HEK293 (cell line): ENCODE results near the gene CD46.
A peak's percentile ranks its signal among the peaks of the same experiment; 100 is the strongest.

Experiments used
- CTCF ChIA-PET: fragments of 350-600 bp; formaldehyde crosslinking; extraction: SDS; loops from one replicate; lab custom pipeline; 2021; ENCODE audit warnings: antibody characterized with exemption; lab: Yijun Ruan, JAX
- POLR2A ChIA-PET: fragments of 300-600 bp; formaldehyde crosslinking; extraction: SDS; loops from one replicate; lab custom pipeline; 2020; ENCODE audit warnings: antibody characterized with exemption, inconsistent platforms; lab: Yijun Ruan, JAX
- H3K27ac ChIP-seq: fragments of 200-500 bp; sonication (Bioruptor generic); 2 replicates; pipeline ENCODE4 v1.5.1; 2014; ENCODE audit warnings: low read depth, low read length, control low read depth, inconsistent platforms; ENCODE audit errors: extremely low read depth
- H3K36me3 ChIP-seq, 2 experiments: fragments of 200-500 bp in 1 of 2; sonication (Bioruptor generic) in 1 of 2; 1 replicate in 1 of 2; 2 replicates in 1 of 2; pipeline ENCODE4 v1.5.1; 2014 to 2017; ENCODE audit warnings: inconsistent platforms in 2 of 2, low read length in 2 of 2; ENCODE audit not compliant: control insufficient read depth in 2 of 2, insufficient read depth in 1 of 2
- H3K4me1 ChIP-seq: fragments of 200-500 bp; sonication (Bioruptor generic); 2 replicates; pipeline ENCODE4 v1.5.1; 2014; ENCODE audit warnings: mild to moderate bottlenecking, low read length, inconsistent platforms; ENCODE audit not compliant: control insufficient read depth, insufficient read depth
- H3K4me3 ChIP-seq: 2 replicates; pipeline ENCODE4 v1.5.1; 2011; ENCODE audit warnings: low read depth, mild to moderate bottlenecking, control low read depth, low read length, moderate library complexity
- H3K9me3 ChIP-seq: fragments of 200-500 bp; sonication (Bioruptor generic); 2 replicates; pipeline ENCODE4 v1.5.1; 2014; ENCODE audit warnings: low read depth, low read length, inconsistent platforms; ENCODE audit not compliant: control insufficient read depth, insufficient read depth
- BCL11A ChIP-seq: fragments of 450-650 bp; formaldehyde crosslinking; IDR thresholded peaks from 2 replicates; pipeline ENCODE4 v1.5.1; 2016; ENCODE audit warnings: low read depth, missing biosample characterization, missing genetic modification characterization
- KLF1 ChIP-seq: fragments of 450-650 bp; formaldehyde crosslinking; IDR thresholded peaks from 2 replicates; pipeline ENCODE4 v1.5.1; 2016; ENCODE audit warnings: missing biosample characterization, missing genetic modification characterization
- ZBTB7A ChIP-seq: fragments of 450-650 bp; formaldehyde crosslinking; IDR thresholded peaks from 2 replicates; pipeline ENCODE4 v1.5.1; 2016; ENCODE audit warnings: low read depth, missing biosample characterization, missing genetic modification characterization
- ZFP37 ChIP-seq: fragments of 450-650 bp; formaldehyde crosslinking; IDR thresholded peaks from 2 replicates; pipeline ENCODE4 v1.5.1; 2016; ENCODE audit warnings: missing biosample characterization, missing genetic modification characterization
- ZFP41 ChIP-seq: fragments of 450-650 bp; formaldehyde crosslinking; IDR thresholded peaks from 2 replicates; pipeline ENCODE4 v1.5.1; 2016; ENCODE audit warnings: missing biosample characterization, missing genetic modification characterization, borderline replicate concordance
- ZNF169 ChIP-seq: fragments of 450-650 bp; formaldehyde crosslinking; IDR thresholded peaks from 2 replicates; pipeline ENCODE4 v1.5.1; 2016; ENCODE audit warnings: missing biosample characterization, missing genetic modification characterization
- ZNF2 ChIP-seq: fragments of 450-650 bp; formaldehyde crosslinking; IDR thresholded peaks from 2 replicates; pipeline ENCODE4 v1.5.1; 2016; ENCODE audit warnings: missing biosample characterization, missing genetic modification characterization
- ZNF335 ChIP-seq: fragments of 450-650 bp; formaldehyde crosslinking; conservative IDR thresholded peaks from 2 replicates; pipeline ENCODE4 v1.5.1; 2016; ENCODE audit warnings: missing biosample characterization, missing genetic modification characterization
- ZNF391 ChIP-seq: fragments of 450-650 bp; formaldehyde crosslinking; IDR thresholded peaks from 2 replicates; pipeline ENCODE4 v1.5.1; 2016; ENCODE audit warnings: low read depth, missing biosample characterization, missing genetic modification characterization, borderline replicate concordance
- ZNF473 ChIP-seq: fragments of 450-650 bp; formaldehyde crosslinking; IDR thresholded peaks from 2 replicates; pipeline ENCODE4 v1.5.1; 2017; ENCODE audit warnings: missing biosample characterization, missing genetic modification characterization
- ZNF670 ChIP-seq: fragments of 450-650 bp; formaldehyde crosslinking; IDR thresholded peaks from 2 replicates; pipeline ENCODE4 v1.5.1; 2016; ENCODE audit warnings: missing biosample characterization, missing genetic modification characterization, low read depth
- ZNF777 ChIP-seq: fragments of 450-650 bp; formaldehyde crosslinking; IDR thresholded peaks from 2 replicates; pipeline ENCODE4 v1.5.1; 2017; ENCODE audit warnings: missing biosample characterization, missing genetic modification characterization, borderline replicate concordance
- ZNF830 ChIP-seq: fragments of 450-650 bp; IDR thresholded peaks from 2 replicates; pipeline ENCODE4 v1.5.0; 2018; ENCODE audit warnings: missing biosample characterization, missing genetic modification characterization, low read depth, mild to moderate bottlenecking, moderate library complexity
- ZNF843 ChIP-seq: fragments of 450-650 bp; formaldehyde crosslinking; IDR thresholded peaks from 2 replicates; pipeline ENCODE4 v1.5.1; 2016; ENCODE audit warnings: missing biosample characterization, missing genetic modification characterization
- TF ChIP-seq, protein P1 (sequence below): fragments of 450-650 bp; formaldehyde crosslinking; IDR thresholded peaks from 2 replicates; pipeline ENCODE4 v1.5.1; 2017; ENCODE audit warnings: missing biosample characterization, missing genetic modification characterization
- TF ChIP-seq, protein P2 (sequence below): fragments of 450-650 bp; formaldehyde crosslinking; IDR thresholded peaks from 2 replicates; pipeline ENCODE4 v1.5.1; 2017; ENCODE audit warnings: missing biosample characterization, missing genetic modification characterization
- TF ChIP-seq, protein P3 (sequence below): fragments of 450-650 bp; IDR thresholded peaks from 2 replicates; pipeline ENCODE4 v1.5.1; 2018; ENCODE audit warnings: missing biosample characterization, mild to moderate bottlenecking, missing genetic modification characterization
- TF ChIP-seq, protein P4 (sequence below): fragments of 450-650 bp; formaldehyde crosslinking; IDR thresholded peaks from 2 replicates; pipeline ENCODE4 v1.5.1; 2016; ENCODE audit warnings: missing biosample characterization, missing genetic modification characterization
- TF ChIP-seq, protein P5 (sequence below): fragments of 450-650 bp; formaldehyde crosslinking; IDR thresholded peaks from 2 replicates; pipeline ENCODE4 v1.5.0; 2017; ENCODE audit warnings: missing biosample characterization, missing genetic modification characterization, borderline replicate concordance

The CD46 gene

DNA sequence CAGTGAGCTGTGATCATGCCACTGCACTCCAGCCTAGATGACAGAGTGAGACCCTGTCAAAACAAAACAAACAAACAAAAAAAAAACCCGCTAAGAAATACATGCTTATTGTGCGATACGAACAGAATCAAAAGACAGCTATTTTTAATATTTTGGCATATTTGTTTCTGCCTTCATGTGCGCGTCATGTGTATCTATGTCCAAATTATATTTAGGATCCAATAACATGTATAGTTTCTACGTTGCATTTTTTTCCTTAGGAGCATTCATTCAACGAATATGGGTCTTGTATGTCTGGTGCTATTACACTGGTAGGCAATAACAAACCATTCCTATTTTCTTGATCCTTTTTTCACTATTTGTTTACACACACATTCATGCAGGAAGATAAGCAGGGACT lies 1.8 kb downstream of the CD46 start:
- no peak overlapping the region for H3K27ac ChIP-seq
- peaks cover 0 to 16% of the 10 kb centered on the region in 2 experiments; a peak in 1 of 3 replicates for H3K36me3 ChIP-seq
- TF ChIP-seq ZFP37 (tag by site-specific recombination) = no peak
- TF ChIP-seq, protein P1, sequence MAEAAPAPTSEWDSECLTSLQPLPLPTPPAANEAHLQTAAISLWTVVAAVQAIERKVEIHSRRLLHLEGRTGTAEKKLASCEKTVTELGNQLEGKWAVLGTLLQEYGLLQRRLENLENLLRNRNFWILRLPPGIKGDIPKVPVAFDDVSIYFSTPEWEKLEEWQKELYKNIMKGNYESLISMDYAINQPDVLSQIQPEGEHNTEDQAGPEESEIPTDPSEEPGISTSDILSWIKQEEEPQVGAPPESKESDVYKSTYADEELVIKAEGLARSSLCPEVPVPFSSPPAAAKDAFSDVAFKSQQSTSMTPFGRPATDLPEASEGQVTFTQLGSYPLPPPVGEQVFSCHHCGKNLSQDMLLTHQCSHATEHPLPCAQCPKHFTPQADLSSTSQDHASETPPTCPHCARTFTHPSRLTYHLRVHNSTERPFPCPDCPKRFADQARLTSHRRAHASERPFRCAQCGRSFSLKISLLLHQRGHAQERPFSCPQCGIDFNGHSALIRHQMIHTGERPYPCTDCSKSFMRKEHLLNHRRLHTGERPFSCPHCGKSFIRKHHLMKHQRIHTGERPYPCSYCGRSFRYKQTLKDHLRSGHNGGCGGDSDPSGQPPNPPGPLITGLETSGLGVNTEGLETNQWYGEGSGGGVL (tag by site-specific recombination) = no peak
- TF ChIP-seq KLF1 (tag by site-specific recombination) = no peak
- no peak for TF ChIP-seq ZNF473 (tag by site-specific recombination)
- TF ChIP-seq, protein P2, sequence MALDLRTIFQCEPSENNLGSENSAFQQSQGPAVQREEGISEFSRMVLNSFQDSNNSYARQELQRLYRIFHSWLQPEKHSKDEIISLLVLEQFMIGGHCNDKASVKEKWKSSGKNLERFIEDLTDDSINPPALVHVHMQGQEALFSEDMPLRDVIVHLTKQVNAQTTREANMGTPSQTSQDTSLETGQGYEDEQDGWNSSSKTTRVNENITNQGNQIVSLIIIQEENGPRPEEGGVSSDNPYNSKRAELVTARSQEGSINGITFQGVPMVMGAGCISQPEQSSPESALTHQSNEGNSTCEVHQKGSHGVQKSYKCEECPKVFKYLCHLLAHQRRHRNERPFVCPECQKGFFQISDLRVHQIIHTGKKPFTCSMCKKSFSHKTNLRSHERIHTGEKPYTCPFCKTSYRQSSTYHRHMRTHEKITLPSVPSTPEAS = no peak
- TF ChIP-seq, protein P3, sequence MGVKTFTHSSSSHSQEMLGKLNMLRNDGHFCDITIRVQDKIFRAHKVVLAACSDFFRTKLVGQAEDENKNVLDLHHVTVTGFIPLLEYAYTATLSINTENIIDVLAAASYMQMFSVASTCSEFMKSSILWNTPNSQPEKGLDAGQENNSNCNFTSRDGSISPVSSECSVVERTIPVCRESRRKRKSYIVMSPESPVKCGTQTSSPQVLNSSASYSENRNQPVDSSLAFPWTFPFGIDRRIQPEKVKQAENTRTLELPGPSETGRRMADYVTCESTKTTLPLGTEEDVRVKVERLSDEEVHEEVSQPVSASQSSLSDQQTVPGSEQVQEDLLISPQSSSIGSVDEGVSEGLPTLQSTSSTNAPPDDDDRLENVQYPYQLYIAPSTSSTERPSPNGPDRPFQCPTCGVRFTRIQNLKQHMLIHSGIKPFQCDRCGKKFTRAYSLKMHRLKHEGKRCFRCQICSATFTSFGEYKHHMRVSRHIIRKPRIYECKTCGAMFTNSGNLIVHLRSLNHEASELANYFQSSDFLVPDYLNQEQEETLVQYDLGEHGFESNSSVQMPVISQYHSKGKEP (tag by site-specific recombination) = 0 out of 2 replicates have a peak, but pooled peaks have one; percentile 27
- TF ChIP-seq, protein P4, sequence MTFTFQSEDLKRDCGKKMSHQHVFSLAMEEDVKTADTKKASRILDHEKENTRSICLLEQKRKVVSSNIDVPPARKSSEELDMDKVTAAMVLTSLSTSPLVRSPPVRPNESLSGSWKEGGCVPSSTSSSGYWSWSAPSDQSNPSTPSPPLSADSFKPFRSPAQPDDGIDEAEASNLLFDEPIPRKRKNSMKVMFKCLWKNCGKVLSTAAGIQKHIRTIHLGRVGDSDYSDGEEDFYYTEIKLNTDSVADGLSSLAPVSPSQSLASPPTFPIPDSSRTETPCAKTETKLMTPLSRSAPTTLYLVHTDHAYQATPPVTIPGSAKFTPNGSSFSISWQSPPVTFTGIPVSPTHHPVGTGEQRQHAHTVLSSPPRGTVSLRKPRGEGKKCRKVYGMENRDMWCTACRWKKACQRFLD = no peak
- no peak for TF ChIP-seq ZNF2 (tag by site-specific recombination)
- TF ChIP-seq, all 188 proteins: peak for 1
- H3K4me1 ChIP-seq = peaks cover 23% of the 10 kb centered on the region
- ChIA-PET CTCF (no interaction called here), POLR2A (no interaction called here)
- peak overlapping the region; percentile 68 for H3K4me3 ChIP-seq
- H3K9me3 ChIP-seq = no peaks in the 10 kb centered on the region

DNA sequence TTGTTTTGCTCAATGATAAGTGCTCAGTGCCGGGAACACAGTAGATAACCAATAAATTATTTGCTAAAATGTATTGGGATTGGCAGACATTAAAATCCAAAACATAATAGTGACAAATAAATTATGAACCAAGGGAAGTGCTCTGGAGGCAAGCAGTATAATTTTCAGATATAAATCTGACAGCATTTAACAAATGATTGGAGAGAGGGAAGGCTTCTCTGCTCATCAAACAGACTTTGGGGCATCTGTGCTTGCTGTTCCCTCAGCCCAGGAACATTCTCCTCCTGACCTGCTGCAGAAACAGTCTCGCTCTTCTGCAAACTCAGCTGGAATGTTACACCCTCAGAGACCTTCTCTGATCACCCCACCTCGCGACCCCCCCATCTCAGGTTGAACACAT lies 2.2 kb downstream of the CD46 start:
- H3K27ac ChIP-seq = no peak overlapping the region
- peaks cover 0 to 19% of the 10 kb centered on the region in 2 experiments; a peak in 1 of 3 replicates for H3K36me3 ChIP-seq
- POLR2A ChIA-PET = interaction anchor here (1.0 kb wide), 1 partner anchor 8 kb away, joined by 4 read pairs; no protein-coding TSS in a partner anchor
- no peak overlapping the region for H3K4me3 ChIP-seq
- H3K9me3 ChIP-seq = no peaks in the 10 kb centered on the region
- H3K4me1 ChIP-seq = peaks cover 23% of the 10 kb centered on the region
- CTCF ChIA-PET = interaction anchor here (0.7 kb wide), 1 partner anchor 209 kb away, joined by 3 read pairs; no protein-coding TSS in a partner anchor
- no peak for TF ChIP-seq ZNF391
- TF ChIP-seq ZNF670 (tag by site-specific recombination) = no peak
- no peak for TF ChIP-seq ZNF169 (tag by site-specific recombination)

DNA sequence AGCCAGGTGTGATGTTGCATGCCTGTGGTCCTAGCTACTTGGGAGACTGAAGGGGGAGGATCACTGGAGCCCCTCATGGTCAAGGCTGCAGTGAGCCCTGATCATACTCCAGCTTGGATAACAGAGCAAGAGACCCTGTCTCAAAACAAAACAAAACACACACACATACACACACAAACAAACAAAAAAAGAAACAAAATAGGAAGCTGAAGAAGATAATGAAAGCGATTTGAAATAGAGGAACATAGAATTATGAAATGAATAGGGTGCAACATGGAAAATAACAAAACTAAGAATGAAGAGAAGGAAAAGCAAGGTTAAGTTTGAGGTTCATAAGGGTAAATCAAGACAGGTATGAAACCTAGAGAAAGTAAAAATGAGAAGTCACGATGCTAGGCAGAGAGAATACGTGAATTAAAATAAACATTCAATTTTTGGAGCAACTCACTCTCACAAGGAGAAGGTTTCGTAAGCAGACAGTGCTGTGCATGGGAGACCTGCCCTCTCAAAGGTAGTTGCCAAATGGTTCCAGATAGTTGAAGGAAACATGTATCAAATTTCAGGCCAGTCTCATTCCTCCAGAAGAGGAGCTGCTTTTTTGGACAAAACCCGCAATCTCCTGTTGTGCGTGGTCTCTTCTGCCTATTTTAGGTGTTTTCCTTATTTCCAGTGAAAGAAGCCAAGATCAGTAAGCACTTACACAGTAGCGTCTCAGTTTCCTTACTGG lies 3.3 kb downstream of the CD46 start:
- Histone ChIP-seq H3K4me1 (peaks cover 23% of the 10 kb centered on the region), H3K4me3 (no peak overlapping the region), H3K36me3 (peaks cover 7 to 29% of the 10 kb centered on the region in 2 experiments; a peak in 2 of 3 replicates), H3K9me3 (no peaks in the 10 kb centered on the region), H3K27ac (no peak overlapping the region)
- CTCF ChIA-PET = interaction anchor here (0.7 to 1.2 kb wide), 3 partner anchors 42 to 208 kb away, joined by 3 to 4 read pairs (median 3); no protein-coding TSS in a partner anchor
- POLR2A ChIA-PET = interaction anchor here (1.0 kb wide), 1 partner anchor 9 kb away, joined by 4 read pairs; no protein-coding TSS in a partner anchor
- TF ChIP-seq ZNF843 (tag by site-specific recombination) (no peak), ZFP41 (tag by site-specific recombination) (no peak), ZNF830 (tag by site-specific recombination) (no peak), ZNF777 (tag by site-specific recombination) (no peak), ZNF335 (tag by site-specific recombination) (no peak), BCL11A (no peak), ZBTB7A (tag by site-specific recombination) (no peak)
- TF ChIP-seq, protein P3 (tag by site-specific recombination) = no peak
- TF ChIP-seq, protein P5, sequence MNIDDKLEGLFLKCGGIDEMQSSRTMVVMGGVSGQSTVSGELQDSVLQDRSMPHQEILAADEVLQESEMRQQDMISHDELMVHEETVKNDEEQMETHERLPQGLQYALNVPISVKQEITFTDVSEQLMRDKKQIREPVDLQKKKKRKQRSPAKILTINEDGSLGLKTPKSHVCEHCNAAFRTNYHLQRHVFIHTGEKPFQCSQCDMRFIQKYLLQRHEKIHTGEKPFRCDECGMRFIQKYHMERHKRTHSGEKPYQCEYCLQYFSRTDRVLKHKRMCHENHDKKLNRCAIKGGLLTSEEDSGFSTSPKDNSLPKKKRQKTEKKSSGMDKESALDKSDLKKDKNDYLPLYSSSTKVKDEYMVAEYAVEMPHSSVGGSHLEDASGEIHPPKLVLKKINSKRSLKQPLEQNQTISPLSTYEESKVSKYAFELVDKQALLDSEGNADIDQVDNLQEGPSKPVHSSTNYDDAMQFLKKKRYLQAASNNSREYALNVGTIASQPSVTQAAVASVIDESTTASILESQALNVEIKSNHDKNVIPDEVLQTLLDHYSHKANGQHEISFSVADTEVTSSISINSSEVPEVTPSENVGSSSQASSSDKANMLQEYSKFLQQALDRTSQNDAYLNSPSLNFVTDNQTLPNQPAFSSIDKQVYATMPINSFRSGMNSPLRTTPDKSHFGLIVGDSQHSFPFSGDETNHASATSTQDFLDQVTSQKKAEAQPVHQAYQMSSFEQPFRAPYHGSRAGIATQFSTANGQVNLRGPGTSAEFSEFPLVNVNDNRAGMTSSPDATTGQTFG (tag by site-specific recombination) = no peak
